Transverse colon (tissue), 4 donors: Measurements from ENCODE around the gene RPS4Y2. TPM values are rescaled to one million over a fixed set of nuclear protein-coding genes. Genes with fewer than 3 reads are reported as not detected.

Experiments used
- DNase-seq: peaks from one replicate; pipeline ENCODE4 v3.0.0-alpha.2; 2019
- H3K27ac ChIP-seq, 4 donors: fragments of 200-600 bp; sonication (generic); 2 replicates each; pipeline ENCODE4 v1.5.1; 2016 to 2018; ENCODE audit warnings: inconsistent platforms in 4 of 4
- H3K27me3 ChIP-seq: fragments of 200-600 bp; sonication (generic); 2 replicates; pipeline ENCODE4 v1.5.1; 2017; ENCODE audit warnings: inconsistent platforms
- H3K36me3 ChIP-seq, 4 donors: fragments of 200-600 bp; sonication (generic); 2 replicates each; pipeline ENCODE4 v1.5.1; 2017 to 2019; ENCODE audit warnings: inconsistent platforms in 4 of 4
- H3K4me1 ChIP-seq, 4 donors: fragments of 200-600 bp; sonication (generic); 2 replicates each; pipeline ENCODE4 v1.5.1; 2017 to 2020; ENCODE audit warnings: inconsistent platforms in 4 of 4
- H3K4me3 ChIP-seq, 4 donors: fragments of 200-600 bp; sonication (generic); 1 replicate in 1 of 4; 2 replicates in 3 of 4; pipeline versions ENCODE4 v1.5.1 to v1.6.1; 2017 to 2019; ENCODE audit warnings: inconsistent platforms in 4 of 4
- H3K9me3 ChIP-seq, 2 donors: fragments of 200-600 bp; sonication (generic); 2 replicates each; pipeline ENCODE4 v1.5.1; 2017 to 2019; ENCODE audit warnings: inconsistent platforms in 2 of 2
- EP300 ChIP-seq: sonication (generic); formaldehyde crosslinking; IDR thresholded peaks from one replicate; pipeline ENCODE4 v1.6.1; 2017; ENCODE audit warnings: antibody characterized with exemption, low read depth
- POLR2A ChIP-seq: fragments of 450-650 bp; IDR thresholded peaks from one replicate; pipeline ENCODE4 v1.6.1; 2016; ENCODE audit warnings: antibody characterized with exemption, mild to moderate bottlenecking, moderate library complexity
- POLR2AphosphoS5 ChIP-seq, 3 donors: sonication (generic); formaldehyde crosslinking; IDR thresholded peaks; one replicate each; pipeline ENCODE4 v1.6.1; 2016; ENCODE audit warnings: antibody characterized with exemption in 3 of 3
- WGBS, 2 donors: methylation state at CpG; one replicate each; pipeline ENCODE4 v1.1.5; 2018; ENCODE audit warnings: low coverage in 1 of 2; 5-methylcytosine and 5-hydroxymethylcytosine counted together
- in situ Hi-C, 4 donors: fragments of 200-750 bp; cut with MboI; loops; one replicate each; pipeline versions ENCODE4 v1.15.0 to v1.15.1; 2017; ENCODE audit warnings: low sequenced_read_pairs in 3 of 4, low pct_ligation_motif_present in 1 of 4, low pct_unique_long_range_greater_than_20kb in 1 of 4
- intact Hi-C: fragments of 100-400 bp; cut with DNase I; formaldehyde crosslinking; loops from one replicate; pipeline ENCODE4 v1.15.1; 2023; ENCODE audit warnings: low total_unique reads
- total RNA-seq, 4 donors: library from RNA; depleted of rRNA; stranded (reverse); fragments of >200 nt; gene quantifications; one replicate each; pipeline ENCODE4 v1.1.0, GENCODE V29; 2016
- TF ChIP-seq, protein P1 (sequence below), 5 experiments: fragments of 200-600 bp in 3 of 5; fragments of 450-650 bp in 2 of 5; sonication (generic) in 3 of 5; IDR thresholded peaks; 1 replicate in 2 of 5; 2 replicates in 3 of 5; pipeline ENCODE4 v1.5.1; 2016 to 2017; ENCODE audit warnings: antibody characterized with exemption in 5 of 5, inconsistent platforms in 3 of 5, mild to moderate bottlenecking in 2 of 5, moderate library complexity in 1 of 5

The RPS4Y2 gene
- total RNA-seq, 4 donors from 2014 or later, result not detected

DNA sequence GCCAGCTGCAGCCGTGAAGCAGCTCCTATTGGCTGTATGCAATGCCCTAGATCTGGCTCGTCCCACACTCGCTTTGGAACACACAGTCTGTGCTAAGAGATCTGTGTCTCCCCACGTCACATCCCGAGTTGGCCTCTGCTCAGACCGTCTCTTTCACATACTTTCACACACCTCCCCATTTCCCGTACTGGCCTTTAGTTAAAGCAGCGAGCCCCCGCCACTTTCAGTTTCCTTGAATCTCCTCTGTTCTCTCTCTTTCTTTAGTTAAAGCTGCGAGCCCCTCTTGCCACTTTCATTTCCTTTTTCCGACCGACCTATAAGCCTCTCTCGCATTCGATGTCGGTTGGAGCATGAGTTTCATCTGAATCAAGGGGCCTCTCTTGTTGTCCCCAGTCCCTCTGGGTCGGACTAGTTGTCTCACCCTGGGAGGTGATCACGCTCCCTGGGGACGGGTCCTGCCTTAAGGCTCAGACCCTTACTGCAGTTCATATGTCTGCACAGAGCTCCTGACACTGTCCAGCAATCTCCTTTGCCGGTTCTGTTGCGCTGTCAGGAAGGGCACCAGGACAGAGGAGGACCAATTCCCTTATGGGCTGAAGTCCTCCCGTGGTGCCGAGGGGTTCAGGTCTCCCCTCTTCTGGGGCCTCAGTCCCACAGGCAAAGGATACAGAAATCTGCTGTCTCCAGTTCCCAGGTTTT lies 42.6 kb downstream of the RPS4Y2 start:
- Histone ChIP-seq H3K27ac (no peak overlapping the region), H3K9me3 (no peaks in the 10 kb centered on the region), H3K4me1 (no peaks in the 10 kb centered on the region), H3K27me3 (no peaks in the 10 kb centered on the region), H3K4me3 (no peak overlapping the region), H3K36me3 (no peaks in the 10 kb centered on the region)
- in situ Hi-C loops, result no loop called here
- TF ChIP-seq, protein P1, sequence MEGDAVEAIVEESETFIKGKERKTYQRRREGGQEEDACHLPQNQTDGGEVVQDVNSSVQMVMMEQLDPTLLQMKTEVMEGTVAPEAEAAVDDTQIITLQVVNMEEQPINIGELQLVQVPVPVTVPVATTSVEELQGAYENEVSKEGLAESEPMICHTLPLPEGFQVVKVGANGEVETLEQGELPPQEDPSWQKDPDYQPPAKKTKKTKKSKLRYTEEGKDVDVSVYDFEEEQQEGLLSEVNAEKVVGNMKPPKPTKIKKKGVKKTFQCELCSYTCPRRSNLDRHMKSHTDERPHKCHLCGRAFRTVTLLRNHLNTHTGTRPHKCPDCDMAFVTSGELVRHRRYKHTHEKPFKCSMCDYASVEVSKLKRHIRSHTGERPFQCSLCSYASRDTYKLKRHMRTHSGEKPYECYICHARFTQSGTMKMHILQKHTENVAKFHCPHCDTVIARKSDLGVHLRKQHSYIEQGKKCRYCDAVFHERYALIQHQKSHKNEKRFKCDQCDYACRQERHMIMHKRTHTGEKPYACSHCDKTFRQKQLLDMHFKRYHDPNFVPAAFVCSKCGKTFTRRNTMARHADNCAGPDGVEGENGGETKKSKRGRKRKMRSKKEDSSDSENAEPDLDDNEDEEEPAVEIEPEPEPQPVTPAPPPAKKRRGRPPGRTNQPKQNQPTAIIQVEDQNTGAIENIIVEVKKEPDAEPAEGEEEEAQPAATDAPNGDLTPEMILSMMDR (IDR thresholded peaks at IDR 0.05), result no peak
- no peak for TF ChIP-seq EP300
- TF ChIP-seq POLR2AphosphoS5 (IDR thresholded peaks at IDR 0.05), result no peak
- no peak for TF ChIP-seq POLR2A
- DNase-seq, result no peak
- intact Hi-C loops, result no loop called here
- WGBS, 2 donors, result 92% methylated on average over 5 of the region's 22 CpGs; no CpG with 5 or more reads in 1 of the 2 donors

DNA sequence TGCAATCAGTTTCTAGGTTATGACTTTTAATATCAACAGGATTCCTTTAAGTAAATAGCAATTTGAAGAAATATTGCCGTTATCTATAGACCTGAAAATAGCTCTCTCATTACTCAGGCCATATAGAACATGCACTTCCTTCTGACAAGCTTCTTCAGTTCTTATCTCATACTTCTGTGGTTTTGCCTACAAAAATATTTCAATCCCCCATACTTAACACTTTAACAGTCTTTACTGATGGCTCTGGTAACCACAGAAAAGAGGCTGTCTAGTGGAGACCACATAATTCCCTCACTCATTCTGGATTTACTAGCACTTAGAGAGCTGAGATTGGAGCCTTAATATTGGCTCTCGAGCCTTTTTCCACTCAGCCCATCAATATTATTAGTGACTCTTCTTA lies 46.8 kb downstream of the RPS4Y2 start:
- Histone ChIP-seq H3K4me1 (no peaks in the 10 kb centered on the region), H3K36me3 (no peaks in the 10 kb centered on the region), H3K9me3 (no peaks in the 10 kb centered on the region), H3K4me3 (no peak overlapping the region), H3K27me3 (no peaks in the 10 kb centered on the region), H3K27ac (no peak overlapping the region)
- in situ Hi-C loops (no loop called here), intact Hi-C loops (no loop called here)
- WGBS, 2 donors, result no CpG with 5 or more reads among the region's 2 CpGs
- TF ChIP-seq, protein P1 (IDR thresholded peaks at IDR 0.05), result no peak
- TF ChIP-seq POLR2A, result no peak
- no peak for TF ChIP-seq POLR2AphosphoS5 (IDR thresholded peaks at IDR 0.05)
- TF ChIP-seq EP300, result no peak
- DNase-seq, result no peak

DNA sequence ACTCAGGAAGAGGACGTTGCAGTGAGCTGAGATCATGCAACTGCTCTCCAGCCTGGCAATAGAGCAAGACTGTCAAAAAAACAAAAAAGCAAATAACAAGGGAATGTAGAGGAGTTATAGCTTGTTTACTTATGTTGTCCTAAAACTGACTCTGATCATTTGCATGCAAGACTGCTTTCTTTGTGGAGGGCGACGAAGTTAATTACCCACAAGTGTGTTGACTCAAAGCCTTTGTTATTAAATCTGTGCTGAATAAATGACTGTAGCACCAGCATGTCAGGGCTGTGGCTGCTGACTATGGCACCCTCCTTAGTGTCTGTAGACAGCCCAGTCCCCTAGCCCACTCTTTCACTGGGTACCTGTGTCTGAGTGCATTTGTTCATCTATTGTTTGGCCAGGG lies 50.3 kb downstream of the RPS4Y2 start:
- Histone ChIP-seq H3K27ac (no peak overlapping the region), H3K9me3 (no peaks in the 10 kb centered on the region), H3K27me3 (no peaks in the 10 kb centered on the region), H3K36me3 (no peaks in the 10 kb centered on the region), H3K4me1 (no peaks in the 10 kb centered on the region), H3K4me3 (no peak overlapping the region)
- WGBS, 2 donors, result no CpG with 5 or more reads among the region's 3 CpGs
- in situ Hi-C loops (no loop called here), intact Hi-C loops (no loop called here)
- DNase-seq, result no peak
- no peak for TF ChIP-seq POLR2AphosphoS5 (IDR thresholded peaks at IDR 0.05)

DNA sequence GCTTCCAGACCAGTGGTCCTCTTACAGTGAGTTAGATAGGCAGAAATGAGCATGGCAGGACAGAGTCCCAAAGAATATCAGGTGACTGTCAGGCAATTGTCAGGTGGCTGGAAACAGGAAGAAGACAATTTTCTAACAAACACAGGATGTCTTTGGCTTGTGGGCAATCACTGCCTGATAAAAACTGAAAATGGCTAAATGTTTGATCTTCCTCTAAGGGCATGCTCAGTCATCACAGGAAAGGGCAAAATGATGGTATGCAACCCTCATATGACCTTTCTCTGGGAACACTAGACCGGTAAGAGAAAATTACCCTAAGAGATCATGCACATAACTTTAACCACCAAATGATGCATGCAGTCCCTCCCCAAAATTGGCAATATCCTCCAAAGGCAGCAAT lies 57.6 kb downstream of the RPS4Y2 start:
- Histone ChIP-seq H3K4me1 (no peaks in the 10 kb centered on the region), H3K36me3 (no peaks in the 10 kb centered on the region), H3K9me3 (no peaks in the 10 kb centered on the region), H3K4me3 (no peak overlapping the region), H3K27me3 (no peaks in the 10 kb centered on the region), H3K27ac (no peak overlapping the region)
- in situ Hi-C loops, result no loop called here
- no peak for TF ChIP-seq POLR2AphosphoS5 (IDR thresholded peaks at IDR 0.05)
- TF ChIP-seq EP300, result no peak
- no peak for TF ChIP-seq POLR2A
- TF ChIP-seq, protein P1 (IDR thresholded peaks at IDR 0.05), result no peak
- WGBS, 2 donors, result no CpG with 5 or more reads among the region's 1 CpG
- intact Hi-C loops, result no loop called here
- no peak for DNase-seq

DNA sequence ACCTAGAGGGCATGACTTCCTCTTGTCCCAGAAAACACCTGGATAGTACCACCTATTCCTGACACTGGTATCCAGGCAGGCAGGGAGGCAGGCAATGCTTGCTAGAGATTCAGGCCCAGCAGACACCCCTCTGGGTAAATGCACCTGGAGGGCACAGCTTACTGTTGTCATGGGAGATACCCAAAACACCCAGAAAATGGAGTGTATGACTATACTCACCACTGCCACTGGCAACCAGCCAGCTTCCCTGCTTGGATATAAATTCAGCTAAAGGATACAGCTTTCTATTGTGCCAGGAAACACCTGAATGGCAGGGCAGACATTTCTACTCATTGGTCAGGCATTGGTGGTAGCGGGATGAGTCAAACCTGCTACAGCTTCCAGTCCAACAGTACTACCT lies 58.9 kb downstream of the RPS4Y2 start:
- no peak for DNase-seq
- no peak overlapping the region for H3K4me3 ChIP-seq
- TF ChIP-seq EP300 (no peak), POLR2A (no peak), POLR2AphosphoS5 (IDR thresholded peaks at IDR 0.05) (no peak)
- TF ChIP-seq, protein P1 (IDR thresholded peaks at IDR 0.05), result no peak
- no peaks in the 10 kb centered on the region for H3K4me1 ChIP-seq
- H3K27me3 ChIP-seq, result no peaks in the 10 kb centered on the region
- no peaks in the 10 kb centered on the region for H3K36me3 ChIP-seq
- no CpG with 5 or more reads among the region's 1 CpG for WGBS, 2 donors
- H3K9me3 ChIP-seq, result no peaks in the 10 kb centered on the region
- in situ Hi-C loops, result no loop called here
- no peak overlapping the region for H3K27ac ChIP-seq
- intact Hi-C loops, result no loop called here
